PC-9 (cell line): ENCODE measurements around the gene TSC22D2. TPM values are rescaled to one million over a fixed set of nuclear protein-coding genes. Genes with fewer than 3 reads are reported as not detected.

ENCODE experiments used
- BruUV-seq: library from RNA; stranded (reverse); fragments of 400-500 nt; replicated peaks from 2 replicates; lab custom pipeline; 2021; lab: Mats Ljungman, UMichigan
- CTCF ChIA-PET: fragments of 300-600 bp; sonication (Branson Sonifier 250); formaldehyde crosslinking; loops from one replicate; lab custom pipeline; 2022; ENCODE audit warnings: antibody characterized with exemption; lab: Charles Lee
- POLR2A ChIA-PET: fragments of 300-600 bp; sonication (Branson Sonifier 250); formaldehyde crosslinking; loops from one replicate; lab custom pipeline; 2022; ENCODE audit warnings: antibody characterized with exemption; ENCODE audit not compliant: unreplicated experiment; lab: Charles Lee
- DNase-seq, 2 experiments: peaks; one replicate each; pipeline versions ENCODE4 v3.0.0 to v3.0.0-alpha.2; 2015 to 2022; ENCODE audit warnings: mixed read lengths in 1 of 2
- H2AFZ ChIP-seq: fragments of 200-600 bp; sonication (generic); 2 replicates; pipeline ENCODE4 v1.8.1; 2017; ENCODE audit warnings: antibody characterized with exemption
- H3F3A ChIP-seq: fragments of 200-600 bp; sonication (generic); 2 replicates; pipeline ENCODE4 v1.8.1; 2017; ENCODE audit warnings: antibody characterized with exemption, mild to moderate bottlenecking, low read depth; ENCODE audit not compliant: insufficient read depth
- H3K27ac ChIP-seq: fragments of 200-600 bp; sonication (generic); 2 replicates; pipeline ENCODE4 v1.6.1; 2016; ENCODE audit warnings: mixed run types
- H3K27me3 ChIP-seq: fragments of 200-600 bp; sonication (generic); 2 replicates; pipeline ENCODE4 v1.6.1; 2016; ENCODE audit warnings: low read depth, mixed run types; ENCODE audit not compliant: insufficient read depth
- H3K36me3 ChIP-seq: fragments of 200-600 bp; sonication (generic); 2 replicates; pipeline ENCODE4 v1.6.1; 2016; ENCODE audit warnings: low read depth, mixed run types
- H3K4me1 ChIP-seq: fragments of 200-600 bp; sonication (generic); replicated peaks from 2 replicates; pipeline ENCODE4 v1.6.1; 2016; ENCODE audit warnings: mixed run types; ENCODE audit not compliant: insufficient read depth
- H3K4me2 ChIP-seq: fragments of 200-600 bp; sonication (generic); 2 replicates; pipeline ENCODE4 v1.6.1; 2017; ENCODE audit warnings: mixed run types
- H3K4me3 ChIP-seq: fragments of 200-600 bp; sonication (generic); 2 replicates; pipeline ENCODE4 v1.6.1; 2016; ENCODE audit warnings: mixed run types
- H3K79me2 ChIP-seq: fragments of 200-600 bp; sonication (generic); 2 replicates; pipeline ENCODE4 v1.6.1; 2017; ENCODE audit warnings: low read depth, mixed run types
- H3K9me2 ChIP-seq: fragments of 200-600 bp; sonication (generic); 2 replicates; pipeline ENCODE4 v1.8.1; 2017; ENCODE audit warnings: mild to moderate bottlenecking; ENCODE audit not compliant: insufficient read depth
- H3K9me3 ChIP-seq: fragments of 200-600 bp; sonication (generic); 2 replicates; pipeline ENCODE4 v1.8.1; 2016; ENCODE audit warnings: low read depth; ENCODE audit not compliant: insufficient read depth
- H4K20me1 ChIP-seq: fragments of 200-600 bp; sonication (generic); 2 replicates; pipeline ENCODE4 v1.8.1; 2017; ENCODE audit not compliant: insufficient read depth
- EZH2 ChIP-seq: fragments of 200-600 bp; sonication (generic); IDR thresholded peaks from 2 replicates; pipeline ENCODE4 v1.8.0; 2017; ENCODE audit warnings: antibody characterized with exemption, low read depth
- intact Hi-C: fragments of 100-400 bp; cut with micrococcal nuclease; formaldehyde crosslinking; loops from one replicate; pipeline ENCODE4 v1.10.0; 2022; ENCODE audit not compliant: unreplicated experiment
- total RNA-seq: library from RNA; stranded (reverse); gene quantifications from 2 replicates; pipeline ENCODE4 v1.2.3, GENCODE V29; 2021
- TF ChIP-seq, protein P1 (sequence below): fragments of 200-600 bp; sonication (generic); conservative IDR thresholded peaks from 2 replicates; pipeline ENCODE4 v1.6.1; 2017; ENCODE audit warnings: mixed run types, antibody characterized with exemption, mild to moderate bottlenecking, moderate library complexity

The TSC22D2 gene
- total RNA-seq, 1 experiment from 2014 or later: 32.0 TPM

DNA sequence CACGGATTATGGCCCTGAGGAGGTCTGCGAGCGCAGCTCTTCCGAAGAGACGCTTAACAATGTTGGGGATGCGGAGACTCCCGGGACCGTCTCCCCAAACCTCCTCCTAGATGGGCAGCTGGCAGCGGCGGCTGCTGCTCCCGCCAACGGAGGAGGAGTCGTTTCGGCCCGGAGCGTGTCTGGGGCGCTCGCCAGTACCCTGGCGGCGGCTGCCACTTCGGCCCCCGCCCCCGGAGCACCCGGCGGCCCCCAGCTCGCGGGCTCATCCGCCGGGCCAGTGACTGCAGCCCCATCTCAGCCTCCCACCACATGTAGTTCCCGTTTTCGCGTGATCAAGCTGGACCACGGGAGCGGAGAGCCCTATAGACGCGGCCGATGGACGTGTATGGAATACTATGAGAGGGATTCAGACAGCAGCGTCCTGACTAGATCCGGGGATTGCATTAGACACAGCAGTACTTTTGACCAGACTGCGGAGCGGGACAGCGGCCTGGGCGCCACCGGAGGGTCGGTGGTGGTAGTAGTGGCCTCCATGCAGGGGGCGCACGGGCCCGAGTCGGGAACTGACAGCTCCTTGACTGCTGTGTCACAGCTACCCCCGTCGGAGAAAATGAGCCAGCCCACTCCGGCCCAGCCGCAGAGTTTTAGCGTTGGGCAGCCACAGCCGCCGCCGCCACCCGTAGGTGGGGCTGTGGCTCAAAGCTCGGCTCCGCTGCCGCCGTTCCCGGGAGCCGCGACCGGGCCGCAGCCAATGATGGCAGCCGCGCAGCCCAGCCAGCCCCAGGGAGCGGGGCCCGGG lies 1.6 kb downstream of the TSC22D2 start:
- peak; percentile 43 to 72 for DNase-seq
- intact Hi-C loops: loop anchor here (1.0 to 10.0 kb wide), 8 partner anchors 60 to 475 kb away; partner anchors contain the start of genes EIF2A and SERP1
- TF ChIP-seq, protein P1, sequence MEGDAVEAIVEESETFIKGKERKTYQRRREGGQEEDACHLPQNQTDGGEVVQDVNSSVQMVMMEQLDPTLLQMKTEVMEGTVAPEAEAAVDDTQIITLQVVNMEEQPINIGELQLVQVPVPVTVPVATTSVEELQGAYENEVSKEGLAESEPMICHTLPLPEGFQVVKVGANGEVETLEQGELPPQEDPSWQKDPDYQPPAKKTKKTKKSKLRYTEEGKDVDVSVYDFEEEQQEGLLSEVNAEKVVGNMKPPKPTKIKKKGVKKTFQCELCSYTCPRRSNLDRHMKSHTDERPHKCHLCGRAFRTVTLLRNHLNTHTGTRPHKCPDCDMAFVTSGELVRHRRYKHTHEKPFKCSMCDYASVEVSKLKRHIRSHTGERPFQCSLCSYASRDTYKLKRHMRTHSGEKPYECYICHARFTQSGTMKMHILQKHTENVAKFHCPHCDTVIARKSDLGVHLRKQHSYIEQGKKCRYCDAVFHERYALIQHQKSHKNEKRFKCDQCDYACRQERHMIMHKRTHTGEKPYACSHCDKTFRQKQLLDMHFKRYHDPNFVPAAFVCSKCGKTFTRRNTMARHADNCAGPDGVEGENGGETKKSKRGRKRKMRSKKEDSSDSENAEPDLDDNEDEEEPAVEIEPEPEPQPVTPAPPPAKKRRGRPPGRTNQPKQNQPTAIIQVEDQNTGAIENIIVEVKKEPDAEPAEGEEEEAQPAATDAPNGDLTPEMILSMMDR: peak; percentile 54
- TF ChIP-seq EZH2: no peak

DNA sequence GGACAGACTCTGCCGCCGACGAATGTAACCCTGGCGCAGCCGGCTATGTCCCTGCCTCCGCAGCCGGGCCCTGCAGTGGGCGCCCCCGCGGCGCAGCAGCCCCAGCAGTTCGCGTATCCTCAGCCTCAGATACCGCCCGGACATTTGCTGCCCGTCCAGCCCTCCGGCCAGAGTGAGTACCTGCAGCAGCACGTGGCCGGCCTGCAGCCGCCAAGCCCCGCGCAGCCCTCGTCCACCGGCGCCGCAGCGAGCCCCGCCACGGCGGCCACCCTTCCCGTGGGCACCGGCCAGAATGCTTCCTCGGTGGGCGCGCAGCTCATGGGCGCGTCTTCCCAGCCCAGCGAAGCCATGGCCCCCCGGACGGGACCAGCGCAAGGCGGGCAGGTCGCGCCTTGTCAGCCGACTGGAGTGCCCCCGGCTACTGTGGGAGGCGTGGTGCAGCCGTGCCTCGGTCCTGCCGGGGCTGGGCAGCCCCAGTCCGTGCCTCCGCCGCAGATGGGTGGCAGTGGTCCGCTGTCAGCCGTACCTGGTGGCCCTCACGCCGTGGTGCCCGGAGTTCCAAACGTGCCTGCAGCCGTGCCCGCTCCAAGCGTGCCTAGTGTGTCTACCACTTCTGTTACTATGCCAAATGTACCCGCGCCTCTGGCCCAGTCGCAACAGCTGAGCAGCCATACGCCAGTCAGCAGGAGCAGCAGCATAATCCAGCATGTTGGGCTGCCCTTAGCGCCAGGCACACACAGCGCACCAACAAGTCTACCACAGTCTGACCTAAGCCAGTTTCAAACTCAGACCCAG lies 2.4 kb downstream of the TSC22D2 start:
- peaks cover 58% of the 10 kb centered on the region for H4K20me1 ChIP-seq
- no peaks in the 10 kb centered on the region for H3K27me3 ChIP-seq
- intact Hi-C loops: loop anchor here (1.0 to 10.0 kb wide), 5 partner anchors 59 to 476 kb away; no protein-coding TSS in a partner anchor

More for the DNA sequence above, 1.6 kb downstream of the TSC22D2 start:
- Histone ChIP-seq H3F3A (peaks cover 30% of the 10 kb centered on the region), H3K9me2 (no peaks in the 10 kb centered on the region; the same call in 1 of the 2 replicates), H2AFZ (peak overlapping the region; percentile 80; the same call in 1 of the 2 replicates), H3K36me3 (peaks cover 12% of the 10 kb centered on the region; the same call in 1 of the 2 replicates), H3K79me2 (peaks cover 71% of the 10 kb centered on the region), H3K4me3 (peak overlapping the region; percentile 69), H3K9me3 (no peaks in the 10 kb centered on the region), H3K27me3 (no peaks in the 10 kb centered on the region), H3K4me2 (peak overlapping the region; percentile 81), H4K20me1 (peaks cover 55% of the 10 kb centered on the region), H3K4me1 (peaks cover 30% of the 10 kb centered on the region), H3K27ac (peak overlapping the region; percentile 97)
- CTCF ChIA-PET: interaction anchor here (0.5 to 0.7 kb wide), 3 partner anchors 86 to 180 kb away, joined by 3 to 10 read pairs (median 4); no protein-coding TSS in a partner anchor
- no TSS peak for BruUV-seq
- POLR2A ChIA-PET: interaction anchor here (0.6 to 1.0 kb wide), 5 partner anchors 86 to 178 kb away, joined by 3 to 14 read pairs (median 5); no protein-coding TSS in a partner anchor

More for the DNA sequence above, 2.4 kb downstream of the TSC22D2 start:
- peaks cover 18% of the 10 kb centered on the region for H3K36me3 ChIP-seq
- TF ChIP-seq, protein P1: 0 out of 2 replicates have a peak, but pooled peaks have one; percentile 20
- no peak for TF ChIP-seq EZH2
- BruUV-seq: no TSS peak
- H3F3A ChIP-seq: peaks cover 30% of the 10 kb centered on the region
- 0 out of 2 replicates have a peak overlapping the region, but pooled peaks have one; percentile 97 for H3K27ac ChIP-seq
- peak overlapping the region; percentile 69 for H3K4me3 ChIP-seq
- peaks cover 79% of the 10 kb centered on the region for H3K79me2 ChIP-seq
- ChIA-PET CTCF (interaction anchor here (1.0 to 2.5 kb wide), 2 partner anchors 47 to 85 kb away, joined by 3 to 10 read pairs; no protein-coding TSS in a partner anchor), POLR2A (interaction anchor here (0.7 to 1.2 kb wide), 4 partner anchors 59 to 177 kb away, joined by 3 to 5 read pairs (median 4); no protein-coding TSS in a partner anchor)
- peak overlapping the region; percentile 81 for H3K4me2 ChIP-seq
- H3K9me2 ChIP-seq: no peaks in the 10 kb centered on the region; the same call in 1 of the 2 replicates
- H3K4me1 ChIP-seq: peaks cover 37% of the 10 kb centered on the region
- no peak overlapping the region for H2AFZ ChIP-seq
- peak in 1 of 2 experiments; percentile 24 for DNase-seq
- H3K9me3 ChIP-seq: no peaks in the 10 kb centered on the region
